Measurements from ENCODE around the gene LRMDA.

The LRMDA gene

GRCh38 chr10:75640803-75641202, 209.4 kb downstream of the LRMDA start:
- no peak overlapping the region for H3K4me2 ChIP-seq (ENCODE audit: low read length)
- H3K9ac ChIP-seq = no peak overlapping the region
- H2AFZ ChIP-seq = no peak overlapping the region
- no peaks in the 10 kb centered on the region for H3K36me3 ChIP-seq (ENCODE audit: control insufficient read depth, insufficient read depth, low read length)
- TF ChIP-seq CTCF (IDR thresholded peaks at IDR 0.05) = no peak
- no peaks in the 10 kb centered on the region for H3K27me3 ChIP-seq (ENCODE audit: control insufficient read depth, insufficient read depth, low read length)
- H3K4me1 ChIP-seq = no peaks in the 10 kb centered on the region
- no peak overlapping the region for H3K4me3 ChIP-seq (ENCODE audit: low read depth, low read length)
- no peaks in the 10 kb centered on the region for H3K79me2 ChIP-seq
- no peaks in the 10 kb centered on the region for H3K9me3 ChIP-seq (ENCODE audit: control insufficient read depth, low read length)
- no peak overlapping the region for H3K27ac ChIP-seq

GRCh38 chr10:75643405-75643804, 212.0 kb downstream of the LRMDA start:
- no peaks in the 10 kb centered on the region for H3K9me3 ChIP-seq (ENCODE audit: control insufficient read depth, low read length)
- H3K36me3 ChIP-seq (ENCODE audit: control insufficient read depth, insufficient read depth, low read length) = no peaks in the 10 kb centered on the region
- no peaks in the 10 kb centered on the region for H3K79me2 ChIP-seq
- no peak overlapping the region for H2AFZ ChIP-seq
- no peak overlapping the region for H3K4me2 ChIP-seq (ENCODE audit: low read length)
- no peak overlapping the region for H3K27ac ChIP-seq
- H3K9ac ChIP-seq = no peak overlapping the region
- H3K4me3 ChIP-seq (ENCODE audit: low read depth, low read length) = no peak overlapping the region
- TF ChIP-seq CTCF (IDR thresholded peaks at IDR 0.05) = no peak
- H3K4me1 ChIP-seq = no peaks in the 10 kb centered on the region
- no peaks in the 10 kb centered on the region for H3K27me3 ChIP-seq (ENCODE audit: control insufficient read depth, insufficient read depth, low read length)

GRCh38 chr10:75643944-75644692, 212.7 kb downstream of the LRMDA start:
- H3K4me3 ChIP-seq (ENCODE audit: low read depth, low read length) = no peak overlapping the region
- H3K9me3 ChIP-seq (ENCODE audit: control insufficient read depth, low read length) = no peaks in the 10 kb centered on the region
- H3K9ac ChIP-seq = no peak overlapping the region
- TF ChIP-seq CTCF (IDR thresholded peaks at IDR 0.05) = no peak
- no peaks in the 10 kb centered on the region for H3K27me3 ChIP-seq (ENCODE audit: control insufficient read depth, insufficient read depth, low read length)
- no peak overlapping the region for H3K4me2 ChIP-seq (ENCODE audit: low read length)
- no peaks in the 10 kb centered on the region for H3K36me3 ChIP-seq (ENCODE audit: control insufficient read depth, insufficient read depth, low read length)
- H3K27ac ChIP-seq = no peak overlapping the region
- H3K4me1 ChIP-seq = no peaks in the 10 kb centered on the region
- H3K79me2 ChIP-seq = no peaks in the 10 kb centered on the region
- H2AFZ ChIP-seq = no peak overlapping the region

GRCh38 chr10:75645704-75646103, 214.3 kb downstream of the LRMDA start:
- H3K4me2 ChIP-seq (ENCODE audit: low read length) = peak overlapping the region; percentile 57
- H3K9me3 ChIP-seq (ENCODE audit: control insufficient read depth, low read length) = no peaks in the 10 kb centered on the region
- no peaks in the 10 kb centered on the region for H3K36me3 ChIP-seq (ENCODE audit: control insufficient read depth, insufficient read depth, low read length)
- no peak for TF ChIP-seq CTCF (IDR thresholded peaks at IDR 0.05)
- H3K4me3 ChIP-seq (ENCODE audit: low read depth, low read length) = no peak overlapping the region
- no peak overlapping the region for H3K27ac ChIP-seq
- no peaks in the 10 kb centered on the region for H3K79me2 ChIP-seq
- no peak overlapping the region for H2AFZ ChIP-seq
- no peak overlapping the region for H3K9ac ChIP-seq
- no peaks in the 10 kb centered on the region for H3K4me1 ChIP-seq
- no peaks in the 10 kb centered on the region for H3K27me3 ChIP-seq (ENCODE audit: control insufficient read depth, insufficient read depth, low read length)

Data from parathyroid adenoma (tissue), 2 donors.